GM18951 (cell line): ENCODE measurements around the gene SEPTIN2.
"Not testable (repeated sequence)": the region's sequence is repeated elsewhere in the genome, so short reads cannot be mapped to it uniquely, and the experiment has no call there.

Experiments
- POLR2A ChIP-seq: IDR thresholded peaks from 4 replicates; pipeline ENCODE4 v1.6.1; 2011; ENCODE audit warnings: mild to moderate bottlenecking; ENCODE audit not compliant: insufficient read length, insufficient read depth; ENCODE audit errors: extremely low read depth
- in situ Hi-C: fragments of 300-500 bp; cut with MboI; formaldehyde crosslinking; loops from one replicate; pipeline ENCODE4 v1.12.0; 2022; ENCODE audit warnings: low sequenced_read_pairs, mixed read lengths, inconsistent platforms; ENCODE audit not compliant: unreplicated experiment

SEPTIN2 gene

GRCh38 chr2:241375300-241375699 is 59.6 kb downstream of the SEPTIN2 start:
- in situ Hi-C loops = no loop called here
- no peak for TF ChIP-seq POLR2A

DNA sequence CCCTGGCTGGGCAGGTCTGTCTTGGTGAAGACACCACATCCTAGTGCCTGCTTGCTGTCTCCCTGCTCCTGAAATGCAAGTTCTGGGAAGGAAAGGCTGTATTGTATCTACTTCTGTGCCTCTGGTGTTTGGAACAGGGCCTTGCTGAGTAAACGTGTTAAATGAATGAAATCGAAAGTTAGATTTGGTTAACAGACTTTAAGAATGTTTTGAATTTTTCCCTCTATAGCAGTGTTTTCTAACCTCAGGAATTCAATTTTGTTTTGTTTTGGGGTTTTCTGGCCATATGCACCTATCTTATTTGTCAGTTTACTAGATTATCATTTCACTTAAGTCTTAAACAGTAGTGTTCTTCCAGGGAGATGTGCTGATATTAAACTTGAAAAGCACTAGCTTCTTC is 61.1 kb downstream of the SEPTIN2 start:
- TF ChIP-seq POLR2A = no peak
- in situ Hi-C loops = no loop called here

DNA sequence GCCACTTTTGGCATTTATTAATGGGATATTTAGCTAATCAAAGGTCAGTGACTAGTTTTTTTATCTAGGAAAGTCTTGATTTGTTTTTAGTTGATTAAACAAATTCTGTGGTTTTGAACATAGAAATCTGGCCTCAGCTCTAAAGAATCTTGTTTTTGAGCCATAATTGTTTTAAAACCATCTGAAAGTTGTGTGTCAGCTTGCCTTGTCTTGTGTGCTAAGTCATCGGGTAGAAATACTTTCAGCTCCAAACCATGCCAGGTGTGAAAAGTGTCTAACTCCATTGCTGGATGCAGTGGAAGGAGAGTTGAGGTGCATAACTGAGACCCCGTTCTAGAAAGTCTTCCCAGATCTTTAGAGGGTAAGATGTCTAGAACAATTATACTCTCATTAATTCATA is 63.1 kb downstream of the SEPTIN2 start:
- no peak for TF ChIP-seq POLR2A
- in situ Hi-C loops = no loop called here

- in situ Hi-C loops = no loop called here
- TF ChIP-seq POLR2A = no peak
Observed at GRCh38 chr2:241379481-241380480, 64.1 kb downstream of the SEPTIN2 start.

DNA sequence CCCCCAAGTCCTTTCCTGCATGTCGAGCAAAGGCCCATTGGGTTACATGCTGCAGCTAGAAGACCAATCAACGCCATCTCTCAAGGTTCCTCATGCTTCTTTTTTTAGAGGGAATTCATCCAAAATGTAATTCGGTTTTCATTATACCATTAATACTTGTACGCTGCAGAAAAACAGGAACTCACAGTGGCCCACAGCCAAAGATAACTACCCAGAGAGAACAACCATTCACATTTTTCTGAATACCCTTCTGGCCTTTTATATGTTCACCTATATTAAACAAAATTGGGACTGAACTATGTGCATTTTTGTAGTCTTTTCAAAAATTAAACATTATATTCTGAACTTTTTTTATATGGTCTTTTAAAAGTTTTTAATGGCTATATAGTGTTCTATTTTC is 66.1 kb downstream of the SEPTIN2 start:
- in situ Hi-C loops = no loop called here
- TF ChIP-seq POLR2A = no peak

DNA sequence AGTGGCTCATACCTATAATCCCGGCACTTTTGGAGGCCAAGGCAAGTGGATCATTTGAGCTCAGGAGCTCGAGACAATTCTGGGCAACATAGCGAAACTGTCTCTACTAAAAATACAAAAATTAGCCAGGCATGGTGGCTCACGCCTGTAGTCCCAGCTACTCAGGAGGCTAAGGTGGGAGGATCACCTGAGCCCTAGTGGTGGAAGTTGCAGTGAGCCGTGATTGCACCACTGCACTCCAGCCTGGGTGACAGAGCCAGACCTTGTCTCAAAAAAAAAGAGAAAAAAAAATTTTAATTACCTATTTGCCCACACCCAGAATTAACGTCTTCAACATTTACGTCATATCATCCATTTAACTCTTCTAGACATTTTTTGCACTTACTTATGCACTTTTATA is 69.7 kb downstream of the SEPTIN2 start:
- in situ Hi-C loops = not testable (repeated sequence)

- TF ChIP-seq POLR2A = no peak
- in situ Hi-C loops = no loop called here
Observed at GRCh38 chr2:241386519-241386918, 70.8 kb downstream of the SEPTIN2 start.

- in situ Hi-C loops = no loop called here
- no peak for TF ChIP-seq POLR2A
Observed at GRCh38 chr2:241389697-241390096, 74.0 kb downstream of the SEPTIN2 start.

GRCh38 chr2:241390301-241391206 is 74.8 kb downstream of the SEPTIN2 start:
- TF ChIP-seq POLR2A = no peak
- in situ Hi-C loops = no loop called here

- TF ChIP-seq POLR2A = no peak
- in situ Hi-C loops = no loop called here
Observed at GRCh38 chr2:241391892-241392665, 76.4 kb downstream of the SEPTIN2 start.

- in situ Hi-C loops = not testable (repeated sequence)
Observed at GRCh38 chr2:241392753-241393152, 77.0 kb downstream of the SEPTIN2 start.

GRCh38 chr2:241393524-241394196 is 77.9 kb downstream of the SEPTIN2 start:
- TF ChIP-seq POLR2A = no peak

DNA sequence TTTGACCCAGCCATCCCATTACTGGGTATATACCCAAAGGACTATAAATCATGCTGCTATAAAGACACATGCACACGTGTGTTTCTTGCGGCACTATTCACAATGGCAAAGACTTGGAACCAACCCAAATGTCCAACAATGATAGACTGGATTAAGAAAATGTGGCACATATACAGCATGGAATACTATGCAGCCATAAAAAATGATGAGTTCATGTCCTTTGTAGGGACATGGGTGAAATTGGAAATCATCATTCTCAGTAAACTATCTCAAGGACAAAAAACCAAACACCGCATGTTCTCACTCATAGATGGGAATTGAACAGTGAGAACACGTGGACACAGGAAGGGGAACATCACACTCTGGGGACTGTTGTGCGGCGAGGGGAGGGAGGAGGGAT is 81.1 kb downstream of the SEPTIN2 start:
- in situ Hi-C loops = not testable (repeated sequence)

More at GRCh38 chr2:241393524-241394196, 77.9 kb downstream of the SEPTIN2 start:
- in situ Hi-C loops = no loop called here
